GM12891 (cell line): Measurements from ENCODE around the gene PEX26.

Experiments used
- PAX5 ChIP-seq: IDR thresholded peaks from 2 replicates; pipeline ENCODE4 v1.6.1; 2011; ENCODE audit warnings: low read length, moderate library complexity, mild to moderate bottlenecking; ENCODE audit not compliant: insufficient read depth, severe bottlenecking
- POLR2A ChIP-seq: IDR thresholded peaks from 2 replicates; pipeline ENCODE4 v1.6.1; 2011; ENCODE audit warnings: low read depth, low read length, control low read depth
- POLR2AphosphoS5 ChIP-seq: IDR thresholded peaks from 2 replicates; pipeline ENCODE4 v1.6.1; 2011; ENCODE audit warnings: low read depth, low read length, control low read depth
- SPI1 ChIP-seq: IDR thresholded peaks from 2 replicates; pipeline ENCODE4 v1.6.1; 2011; ENCODE audit warnings: low read depth, low read length, control low read depth

- TF ChIP-seq POLR2A, result no peak
- TF ChIP-seq SPI1, result no peak
- no peak for TF ChIP-seq POLR2AphosphoS5
- TF ChIP-seq PAX5, result no peak
Observed at GRCh38 chr22:18112440-18112839, 34.6 kb downstream of the PEX26 start.
